ENCODE measurements around the gene CCDC87. TPM values are rescaled to one million over a fixed set of nuclear protein-coding genes. Genes with fewer than 3 reads are reported as not detected.

The CCDC87 gene
- total RNA-seq, 4 donors from 2014 or later = 0.27 to 1.2 (median 1.1) TPM

DNA sequence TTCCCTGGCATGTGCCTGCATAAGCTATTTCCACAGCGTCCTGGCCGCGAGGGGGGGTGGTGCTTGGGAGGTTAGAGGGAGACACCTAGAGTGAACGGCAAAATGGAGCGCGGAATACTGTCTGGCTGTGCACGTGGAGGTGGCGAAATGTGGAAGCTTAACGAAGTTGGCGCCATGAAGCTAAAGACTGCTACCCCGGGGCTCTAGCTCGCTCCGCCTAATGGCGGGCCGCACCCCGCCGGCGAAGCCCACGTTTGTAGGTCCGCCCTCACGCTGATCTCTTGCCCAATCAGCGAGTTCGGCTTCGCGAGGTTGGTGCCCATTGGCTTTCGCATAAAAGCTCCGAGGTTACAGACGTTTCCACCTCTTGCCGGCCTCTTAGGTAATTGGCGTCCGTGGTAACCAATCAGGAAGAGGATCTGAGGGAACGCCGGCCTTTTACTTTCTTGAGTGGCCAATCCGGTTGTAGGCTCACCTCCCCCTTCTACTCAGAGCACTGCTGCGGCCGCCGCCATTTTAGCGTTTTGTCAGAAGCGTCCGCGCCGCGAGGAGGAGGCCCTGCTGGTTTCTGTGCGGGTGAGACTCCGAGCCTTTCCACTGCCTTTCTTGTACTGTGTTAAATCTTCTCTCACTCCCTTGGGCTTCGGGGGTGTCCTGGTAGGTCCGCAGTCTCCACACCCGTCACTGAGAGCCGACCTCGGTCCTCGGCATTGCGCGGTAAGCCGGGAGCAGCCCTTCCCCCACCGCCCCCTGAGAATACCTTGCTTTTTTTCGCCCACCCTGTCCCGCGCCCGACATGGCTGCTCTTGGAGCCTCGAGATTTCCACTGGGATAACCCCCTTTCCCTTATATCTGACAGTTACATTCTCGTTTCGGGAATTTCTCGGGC is 45.6 kb upstream of the CCDC87 start, which contains the start of gene RBM4:
Gene RBM4, plus strand, starts transcription at position 527 of the 889 bp plus-strand sequence. CDS start 1,009 bp downstream, outside the sequence.
- 0 to 1% methylated on average over 5 to 14 of the region's 63 CpGs for WGBS, 2 donors (ENCODE audit: low coverage in 1 of 2)
- TF ChIP-seq EP300 (IDR thresholded peaks at IDR 0.05) = no peak
- TF ChIP-seq CTCF (IDR thresholded peaks at IDR 0.05) = peak in 2 of 4 experiments; percentile 19 to 24
- peak; percentile 97 for TF ChIP-seq POLR2AphosphoS5 (IDR thresholded peaks at IDR 0.05)
- TF ChIP-seq POLR2A (IDR thresholded peaks at IDR 0.05) = peak; percentile 85 to 88
- peaks cover 21 to 71% (median 41%) of the 10 kb centered on the region in 3 donors for H3K4me1 ChIP-seq
- ATAC-seq = peak; percentile 98
- H3K27me3 ChIP-seq = no peaks in the 10 kb centered on the region
- H3K36me3 ChIP-seq = peaks cover 0 to 26% of the 10 kb centered on the region in 2 donors
- peak within 1 kb of the TSS; percentile 49 to 78 for H3K4me3 ChIP-seq
- peak within 1 kb of the TSS; percentile 57 to 92 (median 90) for H3K27ac ChIP-seq
- H3K9me3 ChIP-seq = no peaks in the 10 kb centered on the region

GRCh38 chr11:66637557-66638176 is 44.8 kb upstream of the CCDC87 start:
- no peak for ATAC-seq
- WGBS, 2 donors (ENCODE audit: low coverage in 1 of 2) = 26 to 36% methylated on average over 3 to 11 of the region's 12 CpGs
- TF ChIP-seq POLR2A (IDR thresholded peaks at IDR 0.05) = no peak

DNA sequence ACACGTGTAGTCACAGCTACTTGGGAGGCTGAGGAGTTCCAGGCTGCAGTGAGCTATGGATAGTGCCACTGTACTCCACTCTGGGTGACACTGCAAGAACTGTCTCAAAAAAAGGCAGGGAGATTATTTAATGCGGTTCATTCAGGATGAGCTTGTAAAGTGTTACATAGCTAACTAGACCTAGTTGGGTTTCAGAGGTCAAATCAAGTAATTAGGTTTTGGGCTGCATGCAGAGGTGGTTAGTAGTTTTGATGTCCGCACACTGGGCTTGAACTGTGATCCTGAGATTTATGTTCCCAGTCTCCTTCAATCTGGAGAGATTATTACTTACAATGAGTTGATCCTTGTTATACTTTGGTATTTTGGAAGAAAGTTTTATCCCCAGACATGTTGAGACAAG is 43.5 kb upstream of the CCDC87 start:
- H3K9me3 ChIP-seq = no peaks in the 10 kb centered on the region
- H3K27me3 ChIP-seq = no peaks in the 10 kb centered on the region
- no peak overlapping the region for H3K4me3 ChIP-seq
- peak overlapping the region in 2 of 4 donors; percentile 15 to 91 for H3K27ac ChIP-seq
- H3K4me1 ChIP-seq = peaks cover 17 to 71% (median 25%) of the 10 kb centered on the region in 3 donors
- TF ChIP-seq CTCF (IDR thresholded peaks at IDR 0.05) (no peak), EP300 (IDR thresholded peaks at IDR 0.05) (no peak), POLR2AphosphoS5 (IDR thresholded peaks at IDR 0.05) (no peak), POLR2A (IDR thresholded peaks at IDR 0.05) (no peak)
- 82 to 100% methylated on average over 2 to 3 of the region's 3 CpGs for WGBS, 2 donors (ENCODE audit: low coverage in 1 of 2)
- H3K36me3 ChIP-seq = peaks cover 0 to 23% of the 10 kb centered on the region in 2 donors
- no peak for ATAC-seq

More at GRCh38 chr11:66637557-66638176, 44.8 kb upstream of the CCDC87 start:
- H3K4me1 ChIP-seq = peaks cover 20 to 71% (median 35%) of the 10 kb centered on the region in 3 donors
- no peaks in the 10 kb centered on the region for H3K27me3 ChIP-seq
- no peaks in the 10 kb centered on the region for H3K9me3 ChIP-seq
- peak overlapping the region; percentile 23 to 78 for H3K4me3 ChIP-seq
- peak overlapping the region; percentile 31 to 92 (median 90) for H3K27ac ChIP-seq
- H3K36me3 ChIP-seq = peaks cover 0 to 23% of the 10 kb centered on the region in 2 donors

GRCh38 chr11:66632952-66633351 is 40.1 kb upstream of the CCDC87 start:
- Histone ChIP-seq H3K27me3 (no peaks in the 10 kb centered on the region), H3K4me1 (peaks cover 4 to 60% (median 8%) of the 10 kb centered on the region in 3 donors), H3K4me3 (no peak overlapping the region), H3K36me3 (peaks cover 0 to 30% of the 10 kb centered on the region in 2 donors), H3K9me3 (no peaks in the 10 kb centered on the region), H3K27ac (peak overlapping the region in 1 of 4 donors; percentile 1)
- ATAC-seq = no peak
- TF ChIP-seq CTCF (IDR thresholded peaks at IDR 0.05) (no peak), EP300 (IDR thresholded peaks at IDR 0.05) (no peak), POLR2AphosphoS5 (IDR thresholded peaks at IDR 0.05) (no peak), POLR2A (IDR thresholded peaks at IDR 0.05) (no peak)
- WGBS, 2 donors (ENCODE audit: low coverage in 1 of 2) = 42 to 66% methylated on average over 2 of the region's 2 CpGs

GRCh38 chr11:66631883-66632282 is 39.0 kb upstream of the CCDC87 start:
- WGBS, 2 donors (ENCODE audit: low coverage in 1 of 2) = 68 to 78% methylated on average over 4 to 6 of the region's 6 CpGs
- no peak for TF ChIP-seq POLR2AphosphoS5 (IDR thresholded peaks at IDR 0.05)
- TF ChIP-seq CTCF (IDR thresholded peaks at IDR 0.05) = no peak
- TF ChIP-seq EP300 (IDR thresholded peaks at IDR 0.05) = no peak
- TF ChIP-seq POLR2A (IDR thresholded peaks at IDR 0.05) = no peak
- no peaks in the 10 kb centered on the region for H3K27me3 ChIP-seq
- H3K4me1 ChIP-seq = peaks cover 0 to 60% (median 0%) of the 10 kb centered on the region in 3 donors
- H3K36me3 ChIP-seq = peaks cover 0 to 41% of the 10 kb centered on the region in 2 donors
- no peaks in the 10 kb centered on the region for H3K9me3 ChIP-seq
- H3K27ac ChIP-seq = peak overlapping the region in 1 of 4 donors; percentile 1
- no peak overlapping the region for H3K4me3 ChIP-seq
- no peak for ATAC-seq
